ENCODE measurements around the gene SLC19A1. TPM values are rescaled to one million over a fixed set of nuclear protein-coding genes. Genes with fewer than 3 reads are reported as not detected.

The SLC19A1 gene
- total RNA-seq, 4 donors from 2014 or later: 1.8 to 9.6 (median 2.1) TPM

DNA sequence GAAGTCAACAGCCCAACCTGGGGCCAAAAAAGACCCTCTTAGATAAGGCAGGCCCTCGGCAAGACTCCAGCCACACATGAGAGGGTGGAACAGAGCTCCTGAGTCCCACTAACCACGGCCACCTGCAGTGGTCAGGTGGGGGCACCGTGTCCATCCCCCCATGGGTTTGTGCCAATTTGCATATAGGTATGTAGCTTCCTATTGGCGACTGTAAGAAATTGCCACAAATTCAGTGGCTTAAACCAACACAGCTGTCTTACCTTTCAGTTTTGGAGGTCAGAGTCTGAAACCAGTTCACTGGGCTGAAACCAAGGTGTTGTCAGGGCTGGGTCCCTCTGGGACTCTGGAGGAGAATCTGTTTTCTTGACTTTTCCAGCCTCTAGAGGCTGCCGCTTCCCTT, 77.9 kb downstream of the SLC19A1 start:
- no peak for TF ChIP-seq POLR2A (IDR thresholded peaks at IDR 0.05)
- TF ChIP-seq, protein P1, sequence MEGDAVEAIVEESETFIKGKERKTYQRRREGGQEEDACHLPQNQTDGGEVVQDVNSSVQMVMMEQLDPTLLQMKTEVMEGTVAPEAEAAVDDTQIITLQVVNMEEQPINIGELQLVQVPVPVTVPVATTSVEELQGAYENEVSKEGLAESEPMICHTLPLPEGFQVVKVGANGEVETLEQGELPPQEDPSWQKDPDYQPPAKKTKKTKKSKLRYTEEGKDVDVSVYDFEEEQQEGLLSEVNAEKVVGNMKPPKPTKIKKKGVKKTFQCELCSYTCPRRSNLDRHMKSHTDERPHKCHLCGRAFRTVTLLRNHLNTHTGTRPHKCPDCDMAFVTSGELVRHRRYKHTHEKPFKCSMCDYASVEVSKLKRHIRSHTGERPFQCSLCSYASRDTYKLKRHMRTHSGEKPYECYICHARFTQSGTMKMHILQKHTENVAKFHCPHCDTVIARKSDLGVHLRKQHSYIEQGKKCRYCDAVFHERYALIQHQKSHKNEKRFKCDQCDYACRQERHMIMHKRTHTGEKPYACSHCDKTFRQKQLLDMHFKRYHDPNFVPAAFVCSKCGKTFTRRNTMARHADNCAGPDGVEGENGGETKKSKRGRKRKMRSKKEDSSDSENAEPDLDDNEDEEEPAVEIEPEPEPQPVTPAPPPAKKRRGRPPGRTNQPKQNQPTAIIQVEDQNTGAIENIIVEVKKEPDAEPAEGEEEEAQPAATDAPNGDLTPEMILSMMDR (IDR thresholded peaks at IDR 0.05 in 4 of 5, conservative IDR thresholded peaks at IDR 0.05 in 1 of 5): no peak
- no peak for DNase-seq

GRCh38 chr21:45463871-45464270, 78.4 kb downstream of the SLC19A1 start:
- H3K9me3 ChIP-seq: no peaks in the 10 kb centered on the region
- H3K36me3 ChIP-seq: no peaks in the 10 kb centered on the region
- H3K27ac ChIP-seq: no peak overlapping the region
- DNase-seq (no peak), ATAC-seq (no peak)
- H3K4me1 ChIP-seq: no peaks in the 10 kb centered on the region
- TF ChIP-seq POLR2A (IDR thresholded peaks at IDR 0.05): no peak
- TF ChIP-seq, protein P1 (IDR thresholded peaks at IDR 0.05 in 4 of 5, conservative IDR thresholded peaks at IDR 0.05 in 1 of 5): no peak
- H3K4me3 ChIP-seq: no peak overlapping the region
- peaks cover 0 to 7% (median under 1%) of the 10 kb centered on the region in 3 donors for H3K27me3 ChIP-seq
- in situ Hi-C loops (cut with MboI; ENCODE audit: low sequenced_read_pairs in 4 of 4) (no loop called here), intact Hi-C loops (cut with DNase I; ENCODE audit: low total_unique reads) (no loop called here)

More for the DNA sequence above, 77.9 kb downstream of the SLC19A1 start:
- no peaks in the 10 kb centered on the region for H3K4me1 ChIP-seq
- no peak overlapping the region for H3K4me3 ChIP-seq
- intact Hi-C loops (cut with DNase I; ENCODE audit: low total_unique reads) (no loop called here), in situ Hi-C loops (cut with MboI; ENCODE audit: low sequenced_read_pairs in 4 of 4) (no loop called here)
- no peaks in the 10 kb centered on the region for H3K9me3 ChIP-seq
- H3K36me3 ChIP-seq: no peaks in the 10 kb centered on the region
- peaks cover 0 to 7% (median 0%) of the 10 kb centered on the region in 3 donors for H3K27me3 ChIP-seq
- ATAC-seq: no peak
- H3K27ac ChIP-seq: no peak overlapping the region

GRCh38 chr21:45461806-45462341, 80.4 kb downstream of the SLC19A1 start:
- Histone ChIP-seq H3K27me3 (peaks cover 0 to 10% (median 2%) of the 10 kb centered on the region in 3 donors), H3K4me1 (no peaks in the 10 kb centered on the region), H3K9me3 (no peaks in the 10 kb centered on the region), H3K36me3 (no peaks in the 10 kb centered on the region), H3K4me3 (no peak overlapping the region), H3K27ac (no peak overlapping the region)
- ATAC-seq (no peak), DNase-seq (no peak)
- intact Hi-C loops (cut with DNase I; ENCODE audit: low total_unique reads) (no loop called here), in situ Hi-C loops (cut with MboI; ENCODE audit: low sequenced_read_pairs in 4 of 4) (no loop called here)
- TF ChIP-seq POLR2A (IDR thresholded peaks at IDR 0.05): no peak
- TF ChIP-seq, protein P1 (IDR thresholded peaks at IDR 0.05 in 4 of 5, conservative IDR thresholded peaks at IDR 0.05 in 1 of 5): no peak

DNA sequence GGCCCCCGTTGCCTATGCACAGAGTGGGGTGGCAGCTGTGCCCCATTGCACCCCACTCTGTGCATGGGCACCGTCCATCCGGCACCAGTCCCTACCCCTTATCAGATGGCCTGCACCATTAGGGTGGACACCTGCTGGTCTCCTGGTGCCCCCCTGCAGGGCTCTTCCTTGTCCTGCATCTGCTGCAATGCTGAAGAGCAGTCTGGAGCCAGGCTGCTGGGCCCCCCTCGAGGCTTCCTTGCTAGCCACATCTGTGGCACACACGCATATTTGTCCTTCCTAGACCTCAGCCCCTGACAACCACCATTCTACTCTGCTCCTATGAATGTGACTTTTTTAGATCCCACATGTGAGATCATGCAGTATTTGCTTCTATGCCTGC, 80.9 kb downstream of the SLC19A1 start:
- Histone ChIP-seq H3K4me3 (no peak overlapping the region), H3K4me1 (no peaks in the 10 kb centered on the region), H3K27me3 (peaks cover 0 to 14% (median 2%) of the 10 kb centered on the region in 3 donors), H3K36me3 (no peaks in the 10 kb centered on the region), H3K27ac (no peak overlapping the region), H3K9me3 (no peaks in the 10 kb centered on the region)
- no peak for TF ChIP-seq POLR2A (IDR thresholded peaks at IDR 0.05)
- TF ChIP-seq, protein P1 (IDR thresholded peaks at IDR 0.05 in 4 of 5, conservative IDR thresholded peaks at IDR 0.05 in 1 of 5): no peak
- intact Hi-C loops (cut with DNase I; ENCODE audit: low total_unique reads) (no loop called here), in situ Hi-C loops (cut with MboI; ENCODE audit: low sequenced_read_pairs in 4 of 4) (no loop called here)
- ATAC-seq (no peak), DNase-seq (no peak)
